SU-DHL-6 (cell line): ENCODE results near the gene OXLD1.

Experiments
- H2AFZ ChIP-seq: fragments of 200-600 bp; sonication (generic); 2 replicates; pipeline ENCODE4 v1.6.1; 2014; ENCODE audit warnings: low read depth, mild to moderate bottlenecking, moderate library complexity, mixed read lengths, antibody characterized with exemption, low read length; ENCODE audit not compliant: severe bottlenecking
- H3F3A ChIP-seq: fragments of 200-600 bp; shearing (Covaris generic); 2 replicates; pipeline ENCODE4 v1.6.0; 2016; ENCODE audit warnings: antibody characterized with exemption, mild to moderate bottlenecking; ENCODE audit not compliant: insufficient read depth
- H3K27ac ChIP-seq: fragments of 200-600 bp; sonication (generic); 2 replicates; pipeline ENCODE4 v1.5.1; 2016; ENCODE audit warnings: low read depth, mild to moderate bottlenecking, low read length, moderate library complexity, mixed read lengths
- H3K27me3 ChIP-seq: fragments of 200-600 bp; sonication (generic), shearing (Covaris generic); 2 replicates; pipeline ENCODE4 v1.6.0; 2014; ENCODE audit warnings: mild to moderate bottlenecking, low read length
- H3K36me3 ChIP-seq: fragments of 200-600 bp; sonication (generic); 2 replicates; pipeline ENCODE4 v1.6.1; 2014; ENCODE audit warnings: mild to moderate bottlenecking, low read length, mixed read lengths
- H3K4me2 ChIP-seq: fragments of 300-600, 200-600 bp; shearing (Covaris generic), sonication (generic); 2 replicates; pipeline ENCODE4 v1.6.0; 2014; ENCODE audit warnings: low read length, low read depth, mild to moderate bottlenecking; ENCODE audit not compliant: poor library complexity, severe bottlenecking
- H3K4me3 ChIP-seq: fragments of 200-600 bp; sonication (generic); 2 replicates; pipeline ENCODE4 v1.5.1; 2014; ENCODE audit warnings: antibody characterized with exemption, low read length, mild to moderate bottlenecking, mixed read lengths; ENCODE audit not compliant: insufficient read depth, poor library complexity, severe bottlenecking
- H3K79me2 ChIP-seq: fragments of 200-600 bp; sonication (generic); 2 replicates; pipeline ENCODE4 v1.6.1; 2014; ENCODE audit warnings: mild to moderate bottlenecking, low read length, moderate library complexity; ENCODE audit not compliant: insufficient read depth
- H3K9ac ChIP-seq: fragments of 200-600 bp; sonication (generic); 2 replicates; pipeline ENCODE4 v1.7.0; 2014; ENCODE audit warnings: mild to moderate bottlenecking, low read length
- H3K9me2 ChIP-seq: fragments of 200-600 bp; sonication (generic); replicated peaks from 2 replicates; pipeline ENCODE4 v1.6.1; 2014; ENCODE audit warnings: low read length; ENCODE audit not compliant: insufficient read depth
- H3K9me3 ChIP-seq: fragments of 200-600 bp; sonication (generic); 2 replicates; pipeline ENCODE4 v1.6.1; 2014; ENCODE audit warnings: low read length, mixed read lengths; ENCODE audit not compliant: insufficient read depth
- H4K20me1 ChIP-seq: fragments of 200-600 bp; sonication (generic); 2 replicates; pipeline ENCODE4 v1.6.1; 2014; ENCODE audit warnings: low read depth, mild to moderate bottlenecking, antibody characterized with exemption, low read length, moderate library complexity, mixed read lengths
- EZH2phosphoT487 ChIP-seq: fragments of 200-600 bp; sonication (generic), shearing (Covaris generic); conservative IDR thresholded peaks from 2 replicates; pipeline ENCODE4 v1.6.1; 2018; ENCODE audit warnings: mild to moderate bottlenecking, antibody characterized with exemption, low read length, moderate library complexity, mixed read lengths
- TF ChIP-seq, protein P1 (sequence below): fragments of 200-600 bp; sonication (generic); IDR thresholded peaks from one replicate; pipeline ENCODE4 v1.5.1; 2017; ENCODE audit warnings: antibody characterized with exemption, mild to moderate bottlenecking, low read length, moderate library complexity; ENCODE audit not compliant: insufficient read depth, poor library complexity, severe bottlenecking

Gene OXLD1

DNA sequence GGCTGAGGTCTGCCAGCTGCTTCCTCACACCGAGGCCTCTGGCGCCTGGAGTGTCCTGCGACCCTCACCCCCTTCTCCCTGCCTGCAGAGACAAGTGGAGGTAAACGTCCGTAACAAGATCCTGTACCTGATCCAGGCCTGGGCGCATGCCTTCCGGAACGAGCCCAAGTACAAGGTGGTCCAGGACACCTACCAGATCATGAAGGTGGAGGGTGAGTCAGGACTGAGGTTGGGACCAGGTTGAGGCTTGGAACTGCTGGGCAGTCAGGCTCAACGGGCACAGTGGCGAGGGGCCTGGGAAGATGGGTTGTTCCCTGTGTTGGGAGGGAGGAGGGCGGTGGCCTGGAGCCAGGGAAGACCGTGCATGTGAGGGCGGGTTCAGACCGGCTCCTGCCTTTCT lies 22.2 kb upstream of the OXLD1 start:
- Histone ChIP-seq H3K9me3 (no peaks in the 10 kb centered on the region), H3K9ac (no peak overlapping the region), H3K4me2 (no peak overlapping the region), H3K9me2 (no peaks in the 10 kb centered on the region), H3F3A (no peaks in the 10 kb centered on the region), H3K4me3 (no peak overlapping the region), H2AFZ (no peak overlapping the region), H3K27me3 (no peaks in the 10 kb centered on the region), H4K20me1 (no peaks in the 10 kb centered on the region), H3K27ac (no peak overlapping the region), H3K79me2 (peaks cover 28% of the 10 kb centered on the region), H3K36me3 (no peaks in the 10 kb centered on the region)
- TF ChIP-seq EZH2phosphoT487 = no peak
- TF ChIP-seq, protein P1, sequence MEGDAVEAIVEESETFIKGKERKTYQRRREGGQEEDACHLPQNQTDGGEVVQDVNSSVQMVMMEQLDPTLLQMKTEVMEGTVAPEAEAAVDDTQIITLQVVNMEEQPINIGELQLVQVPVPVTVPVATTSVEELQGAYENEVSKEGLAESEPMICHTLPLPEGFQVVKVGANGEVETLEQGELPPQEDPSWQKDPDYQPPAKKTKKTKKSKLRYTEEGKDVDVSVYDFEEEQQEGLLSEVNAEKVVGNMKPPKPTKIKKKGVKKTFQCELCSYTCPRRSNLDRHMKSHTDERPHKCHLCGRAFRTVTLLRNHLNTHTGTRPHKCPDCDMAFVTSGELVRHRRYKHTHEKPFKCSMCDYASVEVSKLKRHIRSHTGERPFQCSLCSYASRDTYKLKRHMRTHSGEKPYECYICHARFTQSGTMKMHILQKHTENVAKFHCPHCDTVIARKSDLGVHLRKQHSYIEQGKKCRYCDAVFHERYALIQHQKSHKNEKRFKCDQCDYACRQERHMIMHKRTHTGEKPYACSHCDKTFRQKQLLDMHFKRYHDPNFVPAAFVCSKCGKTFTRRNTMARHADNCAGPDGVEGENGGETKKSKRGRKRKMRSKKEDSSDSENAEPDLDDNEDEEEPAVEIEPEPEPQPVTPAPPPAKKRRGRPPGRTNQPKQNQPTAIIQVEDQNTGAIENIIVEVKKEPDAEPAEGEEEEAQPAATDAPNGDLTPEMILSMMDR = no peak

- Histone ChIP-seq H3K4me3 (no peak overlapping the region), H3K36me3 (no peaks in the 10 kb centered on the region), H3K9me3 (no peaks in the 10 kb centered on the region)
Observed at GRCh38 chr17:81687770-81688541, 21.6 kb upstream of the OXLD1 start.

DNA sequence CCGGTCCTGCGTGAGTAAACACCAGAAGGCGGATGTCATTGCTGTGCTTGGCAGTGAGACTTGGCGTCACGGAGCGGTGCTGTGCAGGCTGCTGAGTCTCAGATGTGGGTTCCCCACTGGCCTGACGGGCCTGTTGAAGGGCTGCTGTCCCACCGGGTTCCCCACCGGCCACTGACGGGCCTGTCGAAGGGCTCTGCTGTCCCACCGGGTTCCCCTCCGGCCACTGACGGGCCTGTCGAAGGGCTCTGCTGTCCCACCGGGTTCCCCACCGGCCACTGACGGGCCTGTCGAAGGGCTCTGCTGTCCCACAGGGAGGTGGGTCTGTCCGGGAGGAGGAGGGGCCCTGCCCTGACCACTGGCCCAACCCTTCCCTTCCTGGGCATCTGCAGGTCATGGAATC lies 20.2 kb upstream of the OXLD1 start:
- Histone ChIP-seq H3K4me2 (no peak overlapping the region), H3K4me3 (no peak overlapping the region), H3K9me3 (no peaks in the 10 kb centered on the region), H3K36me3 (no peaks in the 10 kb centered on the region), H3K27me3 (no peaks in the 10 kb centered on the region), H3K27ac (no peak overlapping the region), H3F3A (no peaks in the 10 kb centered on the region), H2AFZ (no peak overlapping the region), H3K9ac (no peak overlapping the region), H3K79me2 (peaks cover 47% of the 10 kb centered on the region), H3K9me2 (no peaks in the 10 kb centered on the region), H4K20me1 (no peaks in the 10 kb centered on the region)
- TF ChIP-seq, protein P1 = no peak
- TF ChIP-seq EZH2phosphoT487 = no peak

More at GRCh38 chr17:81687770-81688541, 21.6 kb upstream of the OXLD1 start:
- TF ChIP-seq EZH2phosphoT487 = no peak
- TF ChIP-seq, protein P1 = no peak
- Histone ChIP-seq H3K9ac (no peak overlapping the region), H3F3A (no peaks in the 10 kb centered on the region), H3K27ac (no peak overlapping the region), H3K4me2 (no peak overlapping the region), H3K9me2 (no peaks in the 10 kb centered on the region), H3K27me3 (no peaks in the 10 kb centered on the region), H2AFZ (no peak overlapping the region), H4K20me1 (no peaks in the 10 kb centered on the region), H3K79me2 (peaks cover 33% of the 10 kb centered on the region)
